ENCODE measurements around the gene CCNI2. TPM values are rescaled to one million over a fixed set of nuclear protein-coding genes. Genes with fewer than 3 reads are reported as not detected.

The CCNI2 gene
- total and polyA plus RNA-seq, 4 experiments from 2014 or later: 0.86 to 13.0 (median 7.8) TPM

GRCh38 chr5:132742158-132742557, 5.1 kb upstream of the CCNI2 start:
- Mint-ChIP-seq H3K27me3 (no peaks in the 10 kb centered on the region), H3K4me3 (no peak overlapping the region), H3K27ac (no peak overlapping the region), H3K4me1 (peaks cover 11 to 13% (median 12%) of the 10 kb centered on the region in 4 donors), H3K9me3 (no peaks in the 10 kb centered on the region), H3K36me3 (peaks cover 0 to 4% of the 10 kb centered on the region in 2 donors)
- CTCF ChIA-PET (ENCODE audit: partially characterized antibody): no interaction called here
- intact Hi-C loops (cut with micrococcal nuclease): no loop called here
- Histone ChIP-seq H3K9me3 (ENCODE audit: control insufficient read depth in 1 of 2, low read length in 2 of 2) (no peaks in the 10 kb centered on the region), H3K27me3 (ENCODE audit: insufficient read depth, low read length) (no peaks in the 10 kb centered on the region), H3K4me3 (ENCODE audit: low read length in 2 of 2) (no peak overlapping the region), H3K27ac (ENCODE audit: low read depth, low read length) (no peak overlapping the region), H3K4me1 (ENCODE audit: insufficient read depth, low read length) (peaks cover 6% of the 10 kb centered on the region), H3K36me3 (ENCODE audit: insufficient read depth, low read length) (no peaks in the 10 kb centered on the region)
- POLR2A ChIA-PET (ENCODE audit: partially characterized antibody): no interaction called here
- DNase-seq: no peak

- Histone ChIP-seq H3K4me3 (ENCODE audit: low read length in 2 of 2) (no peak overlapping the region), H3K4me1 (ENCODE audit: insufficient read depth, low read length) (peaks cover 5% of the 10 kb centered on the region), H3K9me3 (ENCODE audit: control insufficient read depth in 1 of 2, low read length in 2 of 2) (no peaks in the 10 kb centered on the region), H3K27me3 (ENCODE audit: insufficient read depth, low read length) (no peaks in the 10 kb centered on the region), H3K36me3 (ENCODE audit: insufficient read depth, low read length) (no peaks in the 10 kb centered on the region), H3K27ac (ENCODE audit: low read depth, low read length) (no peak overlapping the region)
- Mint-ChIP-seq H3K4me1 (peaks cover 7 to 9% (median 9%) of the 10 kb centered on the region in 4 donors), H3K27me3 (no peaks in the 10 kb centered on the region), H3K4me3 (no peak overlapping the region), H3K36me3 (no peaks in the 10 kb centered on the region), H3K9me3 (no peaks in the 10 kb centered on the region), H3K27ac (no peak overlapping the region)
- DNase-seq: no peak
- intact Hi-C loops (cut with micrococcal nuclease): no loop called here
- POLR2A ChIA-PET (ENCODE audit: partially characterized antibody): no interaction called here
- CTCF ChIA-PET (ENCODE audit: partially characterized antibody): no interaction called here
Measured at GRCh38 chr5:132742626-132743025, 4.6 kb upstream of the CCNI2 start.

- Histone ChIP-seq H3K27ac (ENCODE audit: low read depth, low read length) (no peak overlapping the region), H3K4me3 (ENCODE audit: low read length in 2 of 2) (no peak overlapping the region), H3K4me1 (ENCODE audit: insufficient read depth, low read length) (peaks cover 7% of the 10 kb centered on the region), H3K36me3 (ENCODE audit: insufficient read depth, low read length) (no peaks in the 10 kb centered on the region), H3K9me3 (ENCODE audit: control insufficient read depth in 1 of 2, low read length in 2 of 2) (no peaks in the 10 kb centered on the region), H3K27me3 (ENCODE audit: insufficient read depth, low read length) (no peaks in the 10 kb centered on the region)
- H3K4me3 Mint-ChIP-seq: no peak overlapping the region
- H3K27me3 Mint-ChIP-seq: no peaks in the 10 kb centered on the region
- no peaks in the 10 kb centered on the region for H3K9me3 Mint-ChIP-seq
- H3K27ac Mint-ChIP-seq: peak overlapping the region in 1 of 7 donors; percentile 32
- POLR2A ChIA-PET (ENCODE audit: partially characterized antibody): no interaction called here
- no peak for DNase-seq
- peaks cover 0 to 15% (median 7%) of the 10 kb centered on the region in 4 donors for H3K4me1 Mint-ChIP-seq
- H3K36me3 Mint-ChIP-seq: no peaks in the 10 kb centered on the region
- CTCF ChIA-PET (ENCODE audit: partially characterized antibody): no interaction called here
- intact Hi-C loops (cut with micrococcal nuclease): loop anchor here (5.0 kb wide), 1 partner anchor 123 kb away; the partner anchor contains the start of genes GDF9 and UQCRQ
Measured at GRCh38 chr5:132744659-132745058, 2.6 kb upstream of the CCNI2 start.

DNA sequence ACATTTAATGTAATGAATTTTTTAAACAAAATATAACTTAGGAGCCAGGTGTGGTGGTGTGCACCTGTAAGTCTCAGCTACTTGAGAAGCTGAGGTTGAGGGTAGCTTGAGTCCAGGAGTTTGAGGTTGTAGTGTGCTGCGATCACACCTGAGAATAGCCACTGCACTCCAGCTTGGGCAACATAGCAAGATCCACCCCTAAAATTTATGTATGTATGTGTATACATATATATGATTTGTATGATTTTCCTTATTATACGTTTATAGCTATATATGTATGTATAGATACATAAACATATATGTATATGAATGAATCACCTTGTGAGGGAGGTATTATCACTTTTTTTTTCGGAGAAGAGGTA, 653 bp upstream of the CCNI2 start:
- CTCF ChIA-PET (ENCODE audit: partially characterized antibody): interaction anchor here (0.6 to 3.2 kb wide), 9 partner anchors 10 to 256 kb away, joined by 3 to 55 read pairs (median 4); partner anchors contain the start of genes IRF1 and KIF3A
- DNase-seq: no peak
- Mint-ChIP-seq H3K4me3 (peak overlapping the region; percentile 78 to 87 (median 85)), H3K36me3 (peaks cover 0 to 9% of the 10 kb centered on the region in 2 donors), H3K4me1 (peaks cover 7 to 24% (median 14%) of the 10 kb centered on the region in 4 donors), H3K27me3 (no peaks in the 10 kb centered on the region), H3K9me3 (no peaks in the 10 kb centered on the region), H3K27ac (peak overlapping the region; percentile 70 to 89 (median 79))
- peaks cover 7% of the 10 kb centered on the region for H3K4me1 ChIP-seq (ENCODE audit: insufficient read depth, low read length)
- intact Hi-C loops (cut with micrococcal nuclease): loop anchor here (2.0 to 5.0 kb wide), 3 partner anchors 30 to 121 kb away; partner anchors contain the start of genes GDF9, SEPTIN8 and UQCRQ
- peak overlapping the region; percentile 61 for H3K27ac ChIP-seq (ENCODE audit: low read depth, low read length)
- peak overlapping the region in 1 of 2 donors; percentile 58 for H3K4me3 ChIP-seq (ENCODE audit: low read length in 2 of 2)
- POLR2A ChIA-PET (ENCODE audit: partially characterized antibody): interaction anchor here (0.7 to 5.8 kb wide), 17 partner anchors 9 to 1992 kb away, joined by 3 to 91 read pairs (median 6); partner anchors contain the start of genes AFF4, CAMLG, HSPA4 and IRF1
- no peaks in the 10 kb centered on the region for H3K9me3 ChIP-seq (ENCODE audit: control insufficient read depth in 1 of 2, low read length in 2 of 2)
- H3K27me3 ChIP-seq (ENCODE audit: insufficient read depth, low read length): no peaks in the 10 kb centered on the region
- H3K36me3 ChIP-seq (ENCODE audit: insufficient read depth, low read length): no peaks in the 10 kb centered on the region

GRCh38 chr5:132747616-132748440, 602 bp downstream of the CCNI2 start:
- H3K9me3 ChIP-seq (ENCODE audit: control insufficient read depth in 1 of 2, low read length in 2 of 2): no peaks in the 10 kb centered on the region
- ChIA-PET POLR2A (ENCODE audit: partially characterized antibody) (interaction anchor here (0.6 to 5.8 kb wide), 27 partner anchors 9 to 379 kb away, joined by 3 to 91 read pairs (median 4); partner anchors contain the start of genes AFF4, GDF9, HSPA4 and IRF1), CTCF (ENCODE audit: partially characterized antibody) (interaction anchor here (0.7 to 3.2 kb wide), 12 partner anchors 8 to 257 kb away, joined by 3 to 55 read pairs (median 4); partner anchors contain the start of genes IRF1 and KIF3A)
- Mint-ChIP-seq H3K36me3 (peaks cover 7 to 12% of the 10 kb centered on the region in 2 donors), H3K4me3 (peak overlapping the region; percentile 64 to 79 (median 70)), H3K4me1 (peaks cover 8 to 28% (median 15%) of the 10 kb centered on the region in 4 donors), H3K9me3 (no peaks in the 10 kb centered on the region), H3K27me3 (no peaks in the 10 kb centered on the region), H3K27ac (peak overlapping the region; percentile 74 to 84 (median 75))
- peak overlapping the region in 1 of 2 donors; percentile 58 for H3K4me3 ChIP-seq (ENCODE audit: low read length in 2 of 2)
- H3K27me3 ChIP-seq (ENCODE audit: insufficient read depth, low read length): no peaks in the 10 kb centered on the region
- H3K4me1 ChIP-seq (ENCODE audit: insufficient read depth, low read length): peaks cover 7% of the 10 kb centered on the region
- peak; percentile 60 to 72 (median 70) for DNase-seq
- H3K36me3 ChIP-seq (ENCODE audit: insufficient read depth, low read length): no peaks in the 10 kb centered on the region
- peak overlapping the region; percentile 61 for H3K27ac ChIP-seq (ENCODE audit: low read depth, low read length)
- intact Hi-C loops (cut with micrococcal nuclease): loop anchor here (1.0 to 5.0 kb wide), 4 partner anchors 11 to 119 kb away; partner anchors contain the start of genes GDF9, KIF3A, SEPTIN8 and UQCRQ

GRCh38 chr5:132748522-132749000, 1.3 kb downstream of the CCNI2 start:
- Histone ChIP-seq H3K4me1 (ENCODE audit: insufficient read depth, low read length) (peaks cover 7% of the 10 kb centered on the region), H3K9me3 (ENCODE audit: control insufficient read depth in 1 of 2, low read length in 2 of 2) (no peaks in the 10 kb centered on the region), H3K27ac (ENCODE audit: low read depth, low read length) (no peak overlapping the region), H3K27me3 (ENCODE audit: insufficient read depth, low read length) (no peaks in the 10 kb centered on the region), H3K36me3 (ENCODE audit: insufficient read depth, low read length) (no peaks in the 10 kb centered on the region), H3K4me3 (ENCODE audit: low read length in 2 of 2) (no peak overlapping the region)
- Mint-ChIP-seq H3K27me3 (no peaks in the 10 kb centered on the region), H3K36me3 (peaks cover 11 to 15% of the 10 kb centered on the region in 2 donors), H3K27ac (peak overlapping the region; percentile 74 to 84 (median 75)), H3K4me3 (peak overlapping the region; percentile 34 to 79 (median 70)), H3K4me1 (peaks cover 10 to 28% (median 15%) of the 10 kb centered on the region in 4 donors), H3K9me3 (no peaks in the 10 kb centered on the region)
- DNase-seq: no peak
- intact Hi-C loops (cut with micrococcal nuclease): loop anchor here (5.0 kb wide), 1 partner anchor 119 kb away; the partner anchor contains the start of genes GDF9 and UQCRQ
- ChIA-PET POLR2A (ENCODE audit: partially characterized antibody) (interaction anchor here (1.0 to 5.8 kb wide), 4 partner anchors 11 to 74 kb away, joined by 4 to 91 read pairs (median 9); partner anchors contain the start of gene KIF3A), CTCF (ENCODE audit: partially characterized antibody) (interaction anchor here (1.0 to 3.2 kb wide), 4 partner anchors 8 to 71 kb away, joined by 3 to 55 read pairs (median 16); partner anchors contain the start of gene KIF3A)

All from CD4-positive, alpha-beta memory T cell (primary cell).